Activated T-helper 1 cell treated with Interleukin-2 at 50 U/mL for 16 hours (primary cell): ENCODE data around the gene POLD4.

Source experiments
- DNase-seq: peaks from one replicate; pipeline ENCODE4 v3.0.0-alpha.2; 2020; ENCODE audit warnings: low read depth

The POLD4 gene

GRCh38 chr11:67387518-67387917 lies 34.2 kb upstream of the POLD4 start:
- no peak for DNase-seq

- no peak for DNase-seq
These were observed 33.7 kb upstream of the POLD4 start for GRCh38 chr11:67387069-67387468.

GRCh38 chr11:67384851-67385366 lies 31.6 kb upstream of the POLD4 start:
- DNase-seq, result no peak

GRCh38 chr11:67382276-67383136 lies 29.2 kb upstream of the POLD4 start:
- DNase-seq, result peak; percentile 67

GRCh38 chr11:67381244-67381972 lies 28.1 kb upstream of the POLD4 start:
- DNase-seq, result no peak

GRCh38 chr11:67379061-67380058 lies 26.0 kb upstream of the POLD4 start:
- no peak for DNase-seq

GRCh38 chr11:67378544-67378943 lies 25.2 kb upstream of the POLD4 start:
- DNase-seq, result no peak

GRCh38 chr11:67376873-67377808 lies 23.8 kb upstream of the POLD4 start:
- DNase-seq, result no peak

GRCh38 chr11:67376063-67376820 lies 22.9 kb upstream of the POLD4 start:
- DNase-seq, result no peak

GRCh38 chr11:67375320-67376055 lies 22.1 kb upstream of the POLD4 start:
- DNase-seq, result no peak

- DNase-seq, result no peak
These were observed 21.4 kb upstream of the POLD4 start for GRCh38 chr11:67374571-67375281.

GRCh38 chr11:67373648-67374570 lies 20.6 kb upstream of the POLD4 start:
- peak; percentile 77 for DNase-seq

- no peak for DNase-seq
These were observed 19.8 kb upstream of the POLD4 start, which contains the start of gene CLCF1 for GRCh38 chr11:67372993-67373647. Gene CLCF1, minus strand, starts transcription at chr11:67373598. Its CDS starts 59 bp downstream, at chr11:67373539.

GRCh38 chr11:67372321-67372992 lies 19.1 kb upstream of the POLD4 start:
- no peak for DNase-seq

GRCh38 chr11:67371911-67372320 lies 18.6 kb upstream of the POLD4 start:
- no peak for DNase-seq
